Measurements from ENCODE around the gene RPTOR. TPM values are rescaled to one million over a fixed set of nuclear protein-coding genes. Genes with fewer than 3 reads are reported as not detected.
A peak's percentile ranks its signal among the peaks of the same experiment; 100 is the strongest.

RPTOR gene
- total RNA-seq, 2 experiments from 2014 or later, result 53.1 to 54.0 TPM

DNA sequence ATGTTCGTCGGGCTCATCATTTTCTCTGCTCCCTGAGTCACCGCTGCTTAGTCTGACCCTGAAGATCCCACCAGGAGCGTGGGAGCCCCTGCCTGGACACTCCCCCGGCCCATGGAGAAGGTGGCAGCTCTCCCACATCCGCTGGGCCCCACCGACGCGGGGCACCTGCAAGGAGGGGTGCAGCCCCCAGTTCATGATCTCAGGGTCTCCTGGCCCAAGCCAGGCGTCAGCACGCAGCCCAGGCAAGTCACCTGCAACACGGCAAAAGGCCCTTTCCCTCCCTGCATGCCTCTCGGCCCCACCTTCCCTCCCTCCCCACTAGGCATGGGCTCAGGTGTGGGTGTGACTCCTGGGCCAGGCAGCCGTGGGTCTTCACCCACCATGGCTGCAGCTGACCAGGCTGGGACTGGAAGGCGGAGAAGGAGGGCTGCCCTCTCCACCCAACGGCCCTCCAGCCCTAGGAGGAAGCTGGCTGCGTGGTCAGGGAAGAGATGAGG is 437.3 kb downstream of the RPTOR start:
- POLR2A ChIA-PET, result no interaction called here
- CTCF ChIA-PET, result interaction anchor here (2.1 kb wide), 1 partner anchor 558 kb away, joined by 7 read pairs; no protein-coding TSS in a partner anchor
- Mint-ChIP-seq H3K9me3 (ENCODE audit: insufficient read depth) (no peaks in the 10 kb centered on the region), H3K27ac (no peak overlapping the region), H3K4me1 (ENCODE audit: low read depth) (peaks cover 10% of the 10 kb centered on the region), H3K36me3 (ENCODE audit: low read depth) (no peaks in the 10 kb centered on the region), H3K27me3 (ENCODE audit: low read depth) (peaks cover 4% of the 10 kb centered on the region), H3K4me3 (no peak overlapping the region)
- ATAC-seq (no peak), DNase-seq (no peak)

DNA sequence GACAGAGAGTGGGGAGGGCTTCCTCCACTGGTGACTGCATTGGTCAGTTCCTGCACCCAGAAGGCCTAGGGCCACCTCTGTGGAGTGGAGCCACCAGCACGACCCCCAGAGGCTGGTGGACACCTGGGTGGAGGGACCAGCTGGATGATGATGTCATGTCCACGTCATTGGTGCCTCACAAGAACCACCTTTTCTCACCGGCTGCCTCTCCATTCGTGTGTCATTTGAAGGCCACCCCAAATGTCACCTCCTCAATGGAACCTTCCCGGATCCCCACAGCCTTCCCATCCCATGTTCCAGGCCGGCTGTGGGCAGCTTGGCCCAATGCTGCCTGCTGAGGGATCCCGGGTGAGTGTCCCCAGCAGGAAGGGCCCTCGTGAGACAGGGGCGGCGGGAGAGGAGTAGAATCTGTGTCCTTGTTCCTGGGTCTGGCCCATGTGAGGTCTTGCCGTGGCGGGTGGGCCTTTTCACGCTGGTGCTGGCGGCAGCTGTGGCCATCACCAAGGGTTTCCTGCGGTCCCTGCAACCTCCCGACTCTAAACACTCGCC is 437.9 kb downstream of the RPTOR start:
- H3K27me3 Mint-ChIP-seq (ENCODE audit: low read depth), result peaks cover 6% of the 10 kb centered on the region

GRCh38 chr17:80983545-80983944 is 438.9 kb downstream of the RPTOR start:
- no peaks in the 10 kb centered on the region for H3K9me3 Mint-ChIP-seq (ENCODE audit: insufficient read depth)
- peaks cover 9% of the 10 kb centered on the region for H3K27me3 Mint-ChIP-seq (ENCODE audit: low read depth)
- POLR2A ChIA-PET, result no interaction called here
- H3K27ac Mint-ChIP-seq, result no peak overlapping the region
- CTCF ChIA-PET, result interaction anchor here (1.4 kb wide), 1 partner anchor 556 kb away, joined by 4 read pairs; no protein-coding TSS in a partner anchor
- DNase-seq, result no peak
- peaks cover 10% of the 10 kb centered on the region for H3K4me1 Mint-ChIP-seq (ENCODE audit: low read depth)
- ATAC-seq, result no peak
- no peak overlapping the region for H3K4me3 Mint-ChIP-seq
- H3K36me3 Mint-ChIP-seq (ENCODE audit: low read depth), result no peaks in the 10 kb centered on the region

More for the DNA sequence above, 437.9 kb downstream of the RPTOR start:
- DNase-seq (no peak), ATAC-seq (no peak)
- Mint-ChIP-seq H3K4me1 (ENCODE audit: low read depth) (peaks cover 10% of the 10 kb centered on the region), H3K9me3 (ENCODE audit: insufficient read depth) (no peaks in the 10 kb centered on the region), H3K27ac (no peak overlapping the region), H3K4me3 (no peak overlapping the region), H3K36me3 (ENCODE audit: low read depth) (no peaks in the 10 kb centered on the region)
- ChIA-PET CTCF (interaction anchor here (2.1 kb wide), 1 partner anchor 558 kb away, joined by 7 read pairs; no protein-coding TSS in a partner anchor), POLR2A (no interaction called here)

GRCh38 chr17:80984749-80985148 is 440.1 kb downstream of the RPTOR start:
- H3K9me3 Mint-ChIP-seq (ENCODE audit: insufficient read depth), result no peaks in the 10 kb centered on the region
- DNase-seq (no peak), ATAC-seq (no peak)
- H3K27ac Mint-ChIP-seq, result no peak overlapping the region
- POLR2A ChIA-PET, result no interaction called here
- no peaks in the 10 kb centered on the region for H3K36me3 Mint-ChIP-seq (ENCODE audit: low read depth)
- H3K4me1 Mint-ChIP-seq (ENCODE audit: low read depth), result peaks cover 17% of the 10 kb centered on the region
- H3K27me3 Mint-ChIP-seq (ENCODE audit: low read depth), result peaks cover 11% of the 10 kb centered on the region
- no peak overlapping the region for H3K4me3 Mint-ChIP-seq
- CTCF ChIA-PET, result interaction anchor here (1.4 kb wide), 1 partner anchor 558 kb away, joined by 4 read pairs; no protein-coding TSS in a partner anchor

DNA sequence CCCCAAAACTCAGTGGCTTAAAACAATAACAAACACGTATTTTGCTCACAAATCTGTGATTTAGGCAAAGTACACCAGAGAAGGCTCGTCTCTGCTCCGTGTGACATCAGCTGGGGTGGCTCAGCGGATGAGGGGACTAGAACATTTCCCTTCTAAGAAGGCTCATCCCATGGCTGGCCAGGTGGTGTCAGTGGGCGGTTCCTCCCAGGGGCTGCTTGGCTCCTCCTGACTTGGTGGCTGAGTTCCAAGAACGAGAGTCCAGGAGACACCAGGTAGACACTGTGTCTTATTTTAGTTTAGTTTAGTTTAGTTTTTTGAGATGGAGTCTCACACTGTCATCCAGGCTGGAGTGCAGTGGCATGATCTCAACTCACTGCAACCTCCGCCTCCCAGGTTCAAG is 441.4 kb downstream of the RPTOR start:
- H3K27me3 Mint-ChIP-seq (ENCODE audit: low read depth), result peaks cover 7% of the 10 kb centered on the region
- H3K27ac Mint-ChIP-seq, result no peak overlapping the region
- no peak for ATAC-seq
- H3K9me3 Mint-ChIP-seq (ENCODE audit: insufficient read depth), result no peaks in the 10 kb centered on the region
- CTCF ChIA-PET, result no interaction called here
- POLR2A ChIA-PET, result no interaction called here
- no peak overlapping the region for H3K4me3 Mint-ChIP-seq
- no peak for DNase-seq
- H3K36me3 Mint-ChIP-seq (ENCODE audit: low read depth), result no peaks in the 10 kb centered on the region
- H3K4me1 Mint-ChIP-seq (ENCODE audit: low read depth), result peaks cover 19% of the 10 kb centered on the region

GRCh38 chr17:80986816-80987475 is 442.3 kb downstream of the RPTOR start:
- no peaks in the 10 kb centered on the region for H3K9me3 Mint-ChIP-seq (ENCODE audit: insufficient read depth)
- ChIA-PET CTCF (interaction anchor here (1.2 kb wide), 1 partner anchor 12 kb away, joined by 3 read pairs; no protein-coding TSS in a partner anchor), POLR2A (no interaction called here)
- H3K4me3 Mint-ChIP-seq, result no peak overlapping the region
- DNase-seq, result no peak
- H3K27me3 Mint-ChIP-seq (ENCODE audit: low read depth), result peaks cover 7% of the 10 kb centered on the region
- H3K36me3 Mint-ChIP-seq (ENCODE audit: low read depth), result no peaks in the 10 kb centered on the region
- ATAC-seq, result no peak
- H3K27ac Mint-ChIP-seq, result no peak overlapping the region
- H3K4me1 Mint-ChIP-seq (ENCODE audit: low read depth), result peaks cover 16% of the 10 kb centered on the region

DNA sequence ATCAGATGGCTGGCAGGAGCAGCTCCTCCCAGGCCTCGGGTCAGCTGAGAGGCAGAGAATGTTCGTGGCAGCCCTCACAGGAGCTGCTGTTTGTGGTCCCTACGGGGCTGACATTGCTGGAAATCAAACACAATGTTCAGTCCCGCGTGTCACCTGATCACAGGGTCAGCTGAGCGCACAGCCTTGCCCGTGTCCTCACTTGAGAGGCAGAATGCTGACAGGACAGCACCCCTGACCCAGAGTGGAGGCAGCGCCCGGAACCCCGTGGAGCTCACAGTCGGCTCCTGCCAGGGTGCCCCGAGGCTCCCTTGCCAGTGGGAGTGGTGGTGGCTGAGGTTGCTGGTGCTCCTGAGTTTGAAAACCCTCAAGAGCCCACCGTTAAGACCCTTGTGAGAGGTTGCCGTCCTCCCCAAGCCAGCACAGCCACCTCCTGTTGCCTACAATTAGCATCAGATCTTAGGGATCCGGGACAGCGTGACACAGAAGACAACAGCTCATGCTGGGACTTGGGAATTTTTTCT is 443.4 kb downstream of the RPTOR start:
- peaks cover 7% of the 10 kb centered on the region for H3K27me3 Mint-ChIP-seq (ENCODE audit: low read depth)
- no peak overlapping the region for H3K4me3 Mint-ChIP-seq
- no peak overlapping the region for H3K27ac Mint-ChIP-seq
- POLR2A ChIA-PET, result interaction anchor here (1.8 kb wide), 1 partner anchor 30 kb away, joined by 6 read pairs; no protein-coding TSS in a partner anchor
- DNase-seq (no peak), ATAC-seq (no peak)
- no peaks in the 10 kb centered on the region for H3K36me3 Mint-ChIP-seq (ENCODE audit: low read depth)
- CTCF ChIA-PET, result interaction anchor here (0.7 to 2.0 kb wide), 6 partner anchors 30 to 561 kb away, joined by 4 to 14 read pairs (median 6); no protein-coding TSS in a partner anchor
- no peaks in the 10 kb centered on the region for H3K9me3 Mint-ChIP-seq (ENCODE audit: insufficient read depth)
- peaks cover 20% of the 10 kb centered on the region for H3K4me1 Mint-ChIP-seq (ENCODE audit: low read depth)

GRCh38 chr17:80989586-80989913 is 444.9 kb downstream of the RPTOR start:
- CTCF ChIA-PET, result interaction anchor here (0.6 to 2.0 kb wide), 14 partner anchors 23 to 564 kb away, joined by 3 to 14 read pairs (median 4); partner anchors contain the start of genes NDUFAF8 and TEPSIN
- H3K36me3 Mint-ChIP-seq (ENCODE audit: low read depth), result peaks cover 3% of the 10 kb centered on the region

GRCh38 chr17:80990921-80991644 is 446.4 kb downstream of the RPTOR start:
- Mint-ChIP-seq H3K4me3 (peak overlapping the region; percentile 76), H3K27me3 (ENCODE audit: low read depth) (peaks cover 7% of the 10 kb centered on the region), H3K36me3 (ENCODE audit: low read depth) (peaks cover 8% of the 10 kb centered on the region), H3K27ac (peak overlapping the region; percentile 74), H3K4me1 (ENCODE audit: low read depth) (peaks cover 29% of the 10 kb centered on the region), H3K9me3 (ENCODE audit: insufficient read depth) (no peaks in the 10 kb centered on the region)
- no peak for DNase-seq
- peak; percentile 1 for ATAC-seq
- POLR2A ChIA-PET, result interaction anchor here (0.8 kb wide), 1 partner anchor 24 kb away, joined by 3 read pairs; no protein-coding TSS in a partner anchor
- CTCF ChIA-PET, result interaction anchor here (1.0 to 1.6 kb wide), 6 partner anchors 14 to 111 kb away, joined by 3 to 4 read pairs (median 3); no protein-coding TSS in a partner anchor

More at GRCh38 chr17:80989586-80989913, 444.9 kb downstream of the RPTOR start:
- peak overlapping the region; percentile 76 for H3K4me3 Mint-ChIP-seq
- POLR2A ChIA-PET, result interaction anchor here (1.8 kb wide), 1 partner anchor 28 kb away, joined by 6 read pairs; no protein-coding TSS in a partner anchor
- H3K27me3 Mint-ChIP-seq (ENCODE audit: low read depth), result peaks cover 7% of the 10 kb centered on the region
- DNase-seq, result no peak
- H3K27ac Mint-ChIP-seq, result no peak overlapping the region
- H3K9me3 Mint-ChIP-seq (ENCODE audit: insufficient read depth), result no peaks in the 10 kb centered on the region
- peaks cover 29% of the 10 kb centered on the region for H3K4me1 Mint-ChIP-seq (ENCODE audit: low read depth)
- no peak for ATAC-seq

GRCh38 chr17:80991645-80992076 is 447.0 kb downstream of the RPTOR start, which contains the start of gene CHMP6:
TSS of gene CHMP6 (plus strand) at chr17:80991841. CDS start at chr17:80991919, 78 bp downstream.
- ATAC-seq (peak; percentile 78), DNase-seq (peak; percentile 72)
- Mint-ChIP-seq H3K27me3 (ENCODE audit: low read depth) (peaks cover 7% of the 10 kb centered on the region), H3K36me3 (ENCODE audit: low read depth) (peaks cover 8% of the 10 kb centered on the region), H3K4me3 (peak within 1 kb of the TSS; percentile 76), H3K9me3 (ENCODE audit: insufficient read depth) (no peaks in the 10 kb centered on the region), H3K27ac (peak within 1 kb of the TSS; percentile 74), H3K4me1 (ENCODE audit: low read depth) (peaks cover 29% of the 10 kb centered on the region)
- ChIA-PET CTCF (interaction anchor here (1.0 to 1.6 kb wide), 5 partner anchors 13 to 110 kb away, joined by 3 to 4 read pairs (median 3); no protein-coding TSS in a partner anchor), POLR2A (interaction anchor here (0.8 kb wide), 1 partner anchor 24 kb away, joined by 3 read pairs; no protein-coding TSS in a partner anchor)

Measured in activated CD8-positive, alpha-beta T cell treated with anti-CD3 and anti-CD28 coated beads, Interleukin-2, amount 10 ng/mL, durations not matched to agents 7 days and 5 days (primary cell).